Smooth muscle cell (in vitro differentiated cells): ENCODE data around the gene ETV3L. TPM values are rescaled to one million over a fixed set of nuclear protein-coding genes. Genes with fewer than 3 reads are reported as not detected.

Experiments used
- DNase-seq: peaks from one replicate; lab custom pipeline; 2025; ENCODE audit not compliant: unreplicated experiment; lab: John Stamatoyannopoulos, UW
- H2AFZ ChIP-seq: fragments of 200-600 bp; sonication (generic); 2 replicates; pipeline ENCODE4 v1.6.0; 2016; ENCODE audit warnings: antibody characterized with exemption, low read depth, mild to moderate bottlenecking
- H3F3A ChIP-seq: fragments of 200-600 bp; sonication (generic); 2 replicates; pipeline ENCODE4 v1.6.0; 2017; ENCODE audit warnings: antibody characterized with exemption, low read depth
- H3K27ac ChIP-seq: fragments of 200-600 bp; sonication (generic); 2 replicates; pipeline ENCODE4 v1.5.1; 2016; ENCODE audit warnings: low read depth, mild to moderate bottlenecking
- H3K27me3 ChIP-seq: fragments of 200-600 bp; sonication (generic); 2 replicates; pipeline ENCODE4 v1.6.1; 2016; ENCODE audit warnings: low read depth, mild to moderate bottlenecking
- H3K36me3 ChIP-seq: fragments of 200-600 bp; sonication (generic); 2 replicates; pipeline ENCODE4 v1.5.1; 2016; ENCODE audit warnings: low read depth
- H3K4me1 ChIP-seq: fragments of 200-600 bp; sonication (generic); 2 replicates; pipeline ENCODE4 v1.5.1; 2016; ENCODE audit warnings: low read depth
- H3K4me2 ChIP-seq: fragments of 200-600 bp; sonication (generic); 2 replicates; pipeline ENCODE4 v1.6.0; 2016; ENCODE audit warnings: mild to moderate bottlenecking
- H3K4me3 ChIP-seq: fragments of 200-600 bp; sonication (generic); 2 replicates; pipeline ENCODE4 v1.5.1; 2016; ENCODE audit warnings: mild to moderate bottlenecking
- H3K79me2 ChIP-seq: fragments of 200-600 bp; sonication (generic); 2 replicates; pipeline ENCODE4 v1.6.0; 2016; ENCODE audit warnings: low read depth, mild to moderate bottlenecking
- H3K9ac ChIP-seq: fragments of 200-600 bp; sonication (generic); 2 replicates; pipeline ENCODE4 v1.6.0; 2016; ENCODE audit warnings: low read depth
- H3K9me3 ChIP-seq: fragments of 200-600 bp; sonication (generic); replicated peaks from 2 replicates; pipeline ENCODE4 v1.5.1; 2016; ENCODE audit warnings: low read depth
- H4K20me1 ChIP-seq: fragments of 200-600 bp; sonication (generic); 2 replicates; pipeline ENCODE4 v1.6.0; 2016; ENCODE audit warnings: low read depth
- CTCF ChIP-seq: fragments of 200-600 bp; sonication (generic); IDR thresholded peaks from 2 replicates; pipeline ENCODE4 v1.5.1; 2017; ENCODE audit warnings: borderline replicate concordance, mild to moderate bottlenecking, antibody characterized with exemption; ENCODE audit not compliant: insufficient read depth, poor library complexity, severe bottlenecking
- WGBS: methylation state at CpG from one replicate; pipeline ENCODE4 v1.1.7; 2016; ENCODE audit warnings: low lambda C conversion rate; 5-methylcytosine and 5-hydroxymethylcytosine counted together
- polyA plus RNA-seq: library from polyadenylated mRNA; unstranded; fragments of >200 nt; fragmentation: Nextera tagmentation; extraction: Ambion mirVana; gene quantifications from 2 replicates; pipeline ENCODE4 v1.2.1, GENCODE V29; 2016
- total RNA-seq: library from RNA; depleted of rRNA; stranded (reverse); fragments of >200 nt; gene quantifications from 2 replicates; pipeline ENCODE4 v1.2.3, GENCODE V29; 2014

ETV3L gene
- total and polyA plus RNA-seq, 2 experiments from 2014 or later: not detected

GRCh38 chr1:157086299-157086698, 13.3 kb downstream of the ETV3L start:
- H3K4me3 ChIP-seq: no peak overlapping the region
- no peaks in the 10 kb centered on the region for H3K9me3 ChIP-seq
- DNase-seq: no peak
- H3K36me3 ChIP-seq: no peaks in the 10 kb centered on the region
- H2AFZ ChIP-seq: no peak overlapping the region
- no peak overlapping the region for H3K27ac ChIP-seq
- 75% methylated on average over 6 of the region's 6 CpGs for WGBS
- H3F3A ChIP-seq: peaks cover 8% of the 10 kb centered on the region
- H4K20me1 ChIP-seq: no peaks in the 10 kb centered on the region
- H3K27me3 ChIP-seq: no peaks in the 10 kb centered on the region
- H3K4me2 ChIP-seq: no peak overlapping the region
- no peaks in the 10 kb centered on the region for H3K79me2 ChIP-seq
- no peak for TF ChIP-seq CTCF
- no peak overlapping the region for H3K9ac ChIP-seq
- H3K4me1 ChIP-seq: peaks cover 10% of the 10 kb centered on the region

- no peaks in the 10 kb centered on the region for H3K36me3 ChIP-seq
- WGBS: 85% methylated on average over 5 of the region's 5 CpGs
- no peaks in the 10 kb centered on the region for H3K9me3 ChIP-seq
- H3K27ac ChIP-seq: no peak overlapping the region
- no peak for TF ChIP-seq CTCF
- H3K79me2 ChIP-seq: no peaks in the 10 kb centered on the region
- H3F3A ChIP-seq: peaks cover 8% of the 10 kb centered on the region
- no peak overlapping the region for H3K4me2 ChIP-seq
- H3K27me3 ChIP-seq: no peaks in the 10 kb centered on the region
- H3K4me1 ChIP-seq: peaks cover 10% of the 10 kb centered on the region
- H4K20me1 ChIP-seq: no peaks in the 10 kb centered on the region
- H3K4me3 ChIP-seq: no peak overlapping the region
- DNase-seq: no peak
- H2AFZ ChIP-seq: no peak overlapping the region
- H3K9ac ChIP-seq: no peak overlapping the region
These were observed 14.2 kb downstream of the ETV3L start for GRCh38 chr1:157085421-157085820.

GRCh38 chr1:157084720-157085119, 14.9 kb downstream of the ETV3L start:
- Histone ChIP-seq H3K4me1 (peaks cover 10% of the 10 kb centered on the region), H3K4me3 (no peak overlapping the region), H3K9ac (no peak overlapping the region), H3K9me3 (no peaks in the 10 kb centered on the region), H3K36me3 (no peaks in the 10 kb centered on the region), H4K20me1 (no peaks in the 10 kb centered on the region), H3K27me3 (no peaks in the 10 kb centered on the region), H3K4me2 (no peak overlapping the region), H3K27ac (no peak overlapping the region), H3F3A (peaks cover 2% of the 10 kb centered on the region), H2AFZ (no peak overlapping the region), H3K79me2 (no peaks in the 10 kb centered on the region)
- no peak for TF ChIP-seq CTCF
- WGBS: 87% methylated on average over 5 of the region's 5 CpGs
- no peak for DNase-seq

- Histone ChIP-seq H3K4me1 (peaks cover 10% of the 10 kb centered on the region), H3F3A (no peaks in the 10 kb centered on the region), H3K9ac (no peak overlapping the region), H4K20me1 (no peaks in the 10 kb centered on the region), H3K36me3 (no peaks in the 10 kb centered on the region), H3K79me2 (no peaks in the 10 kb centered on the region), H2AFZ (no peak overlapping the region), H3K27ac (no peak overlapping the region), H3K27me3 (no peaks in the 10 kb centered on the region), H3K9me3 (no peaks in the 10 kb centered on the region), H3K4me2 (no peak overlapping the region), H3K4me3 (no peak overlapping the region)
- no peak for DNase-seq
- TF ChIP-seq CTCF: no peak
- WGBS: 65% methylated on average over 5 of the region's 5 CpGs
These were observed 17.9 kb downstream of the ETV3L start for GRCh38 chr1:157081707-157082106.
